Measurements from ENCODE around the gene HSD17B7. TPM values are rescaled to one million over a fixed set of nuclear protein-coding genes. Genes with fewer than 3 reads are reported as not detected.
"Not testable (repeated sequence)": the region's sequence is repeated elsewhere in the genome, so short reads cannot be mapped to it uniquely, and the experiment has no call there.

HSD17B7 gene
- total RNA-seq, 3 donors from 2014 or later (not counting 1 experiment from before 2014, with no cell fraction given) = 21.0 to 26.0 (median 23.5) TPM

GRCh38 chr1:162799995-162800830, 9.7 kb downstream of the HSD17B7 start:
- H3K27me3 Mint-ChIP-seq (ENCODE audit: low read depth in 2 of 2); ATAC-seq; H3K4me3 ChIP-seq (ENCODE audit: low read length); H3K36me3 Mint-ChIP-seq; H3K9me3 Mint-ChIP-seq; H3K9me3 ChIP-seq (ENCODE audit: control insufficient read depth, insufficient read depth, low read length); H3K27ac ChIP-seq (ENCODE audit: low read length); H3K27ac Mint-ChIP-seq; intact Hi-C loops (cut with micrococcal nuclease); DNase-seq; H3K27me3 ChIP-seq (ENCODE audit: control insufficient read depth, insufficient read depth, low read length); H3K4me1 ChIP-seq (ENCODE audit: control insufficient read depth, insufficient read depth, low read length); H3K4me1 Mint-ChIP-seq; H3K4me3 Mint-ChIP-seq: not testable (repeated sequence)
- peaks cover 33% of the 10 kb centered on the region for H3K36me3 ChIP-seq (ENCODE audit: control insufficient read depth, insufficient read depth, low read length)
- 80% methylated on average over 5 of the region's 6 CpGs for WGBS (ENCODE audit: insufficient coverage)

GRCh38 chr1:162807503-162807902, 17.0 kb downstream of the HSD17B7 start:
- H3K36me3 Mint-ChIP-seq = peaks cover 11% of the 10 kb centered on the region
- intact Hi-C loops (cut with micrococcal nuclease); H3K27ac ChIP-seq (ENCODE audit: low read length); H3K9me3 Mint-ChIP-seq; H3K9me3 ChIP-seq (ENCODE audit: control insufficient read depth, insufficient read depth, low read length); ATAC-seq; H3K4me1 ChIP-seq (ENCODE audit: control insufficient read depth, insufficient read depth, low read length); H3K27me3 Mint-ChIP-seq (ENCODE audit: low read depth in 2 of 2); H3K4me3 Mint-ChIP-seq; DNase-seq; H3K27me3 ChIP-seq (ENCODE audit: control insufficient read depth, insufficient read depth, low read length); H3K4me3 ChIP-seq (ENCODE audit: low read length); H3K27ac Mint-ChIP-seq: not testable (repeated sequence)
- H3K36me3 ChIP-seq (ENCODE audit: control insufficient read depth, insufficient read depth, low read length) = peaks cover 15% of the 10 kb centered on the region
- peaks cover 5 to 12% of the 10 kb centered on the region in 2 donors for H3K4me1 Mint-ChIP-seq
- no CpG with 5 or more reads among the region's 2 CpGs for WGBS (ENCODE audit: insufficient coverage)

- H3K9me3 Mint-ChIP-seq; H3K27me3 Mint-ChIP-seq (ENCODE audit: low read depth in 2 of 2); H3K27ac ChIP-seq (ENCODE audit: low read length); H3K27ac Mint-ChIP-seq; H3K9me3 ChIP-seq (ENCODE audit: control insufficient read depth, insufficient read depth, low read length); DNase-seq; H3K36me3 Mint-ChIP-seq; H3K27me3 ChIP-seq (ENCODE audit: control insufficient read depth, insufficient read depth, low read length); H3K4me1 ChIP-seq (ENCODE audit: control insufficient read depth, insufficient read depth, low read length); H3K4me3 Mint-ChIP-seq; H3K4me3 ChIP-seq (ENCODE audit: low read length); H3K36me3 ChIP-seq (ENCODE audit: control insufficient read depth, insufficient read depth, low read length); intact Hi-C loops (cut with micrococcal nuclease); ATAC-seq: not testable (repeated sequence)
- 100% methylated on average over 1 of the region's 2 CpGs for WGBS (ENCODE audit: insufficient coverage)
- H3K4me1 Mint-ChIP-seq = peaks cover 5 to 12% of the 10 kb centered on the region in 2 donors
These were observed 21.9 kb downstream of the HSD17B7 start for GRCh38 chr1:162812357-162812756.

- H3K36me3 Mint-ChIP-seq; DNase-seq; H3K36me3 ChIP-seq (ENCODE audit: control insufficient read depth, insufficient read depth, low read length); H3K27ac ChIP-seq (ENCODE audit: low read length); H3K27me3 Mint-ChIP-seq (ENCODE audit: low read depth in 2 of 2); H3K4me3 ChIP-seq (ENCODE audit: low read length); H3K27me3 ChIP-seq (ENCODE audit: control insufficient read depth, insufficient read depth, low read length); intact Hi-C loops (cut with micrococcal nuclease); H3K27ac Mint-ChIP-seq; H3K9me3 ChIP-seq (ENCODE audit: control insufficient read depth, insufficient read depth, low read length); H3K4me3 Mint-ChIP-seq; ATAC-seq; H3K9me3 Mint-ChIP-seq: not testable (repeated sequence)
- WGBS (ENCODE audit: insufficient coverage) = 100% methylated on average over 2 of the region's 2 CpGs
- H3K4me1 ChIP-seq (ENCODE audit: control insufficient read depth, insufficient read depth, low read length) = peaks cover 10% of the 10 kb centered on the region
- H3K4me1 Mint-ChIP-seq = peaks cover 13 to 15% of the 10 kb centered on the region in 2 donors
These were observed 27.6 kb downstream of the HSD17B7 start for GRCh38 chr1:162818136-162818535.

DNA sequence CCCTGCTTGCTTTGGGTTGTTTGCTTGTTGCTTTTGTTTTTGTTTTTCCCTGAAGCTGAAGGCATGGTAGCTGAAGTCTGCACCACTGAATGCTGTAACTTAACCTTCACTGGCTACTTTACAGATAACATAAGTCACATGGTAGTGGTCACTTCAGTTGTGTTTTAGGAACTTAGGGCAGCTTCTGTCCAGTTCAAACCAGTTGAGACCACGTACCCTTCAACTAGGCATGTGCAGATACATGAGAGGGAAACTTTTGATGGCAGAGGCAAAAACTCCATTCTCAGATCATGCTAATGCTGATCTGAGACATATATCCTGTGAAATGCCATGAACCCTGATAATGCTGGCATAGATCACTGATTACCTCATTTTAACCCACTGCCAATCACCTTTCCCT, 28.2 kb downstream of the HSD17B7 start:
- H3K9me3 ChIP-seq (ENCODE audit: control insufficient read depth, insufficient read depth, low read length); ATAC-seq; H3K9me3 Mint-ChIP-seq; H3K27ac ChIP-seq (ENCODE audit: low read length); H3K36me3 Mint-ChIP-seq; DNase-seq; H3K4me3 ChIP-seq (ENCODE audit: low read length); H3K27ac Mint-ChIP-seq; H3K4me3 Mint-ChIP-seq; H3K27me3 Mint-ChIP-seq (ENCODE audit: low read depth in 2 of 2); intact Hi-C loops (cut with micrococcal nuclease); H3K27me3 ChIP-seq (ENCODE audit: control insufficient read depth, insufficient read depth, low read length); H3K36me3 ChIP-seq (ENCODE audit: control insufficient read depth, insufficient read depth, low read length): not testable (repeated sequence)
- 100% methylated on average over 1 of the region's 1 CpG for WGBS (ENCODE audit: insufficient coverage)
- H3K4me1 Mint-ChIP-seq = peaks cover 18 to 19% of the 10 kb centered on the region in 2 donors
- H3K4me1 ChIP-seq (ENCODE audit: control insufficient read depth, insufficient read depth, low read length) = peaks cover 10% of the 10 kb centered on the region
